H1 (cell line): ENCODE data around the gene APEH. TPM values are rescaled to one million over a fixed set of nuclear protein-coding genes. Genes with fewer than 3 reads are reported as not detected.

Experiments used
- CTCF ChIA-PET: fragments of 300-600 bp; sonication (Branson Sonifier 250); formaldehyde crosslinking; loops from one replicate; lab custom pipeline; 2021; ENCODE audit not compliant: partially characterized antibody; lab: Charles Lee
- POLR2A ChIA-PET: fragments of 300-600 bp; sonication (Branson Sonifier 250); formaldehyde crosslinking; loops from one replicate; lab custom pipeline; 2021; ENCODE audit warnings: inconsistent platforms; ENCODE audit not compliant: partially characterized antibody; lab: Charles Lee
- DNase-seq, 2 experiments: peaks; one replicate each; pipeline versions ENCODE4 v3.0.0 to v3.0.0-alpha.2; 2010 to 2022; ENCODE audit warnings: low spot score in 2 of 2, low read depth in 1 of 2, mixed read lengths in 1 of 2
- FAIRE-seq: peaks from 2 replicates; lab custom pipeline; 2011; peaks lifted over from hg19 to GRCh38; lab: Jason Lieb, UNC
- H2AFZ ChIP-seq: 2 replicates; pipeline ENCODE4 v1.8.1; 2012; ENCODE audit warnings: low read length, inconsistent platforms
- H2AK5ac ChIP-seq: 2 replicates; pipeline ENCODE4 v1.6.1; 2013; ENCODE audit warnings: low read depth, low read length
- H2BK120ac ChIP-seq: replicated peaks from 2 replicates; pipeline ENCODE3; 2013; ENCODE audit warnings: low read depth, low read length, inconsistent platforms
- H2BK12ac ChIP-seq: 2 replicates; pipeline ENCODE4 v1.6.1; 2013; ENCODE audit warnings: low read depth, low read length
- H2BK15ac ChIP-seq: 2 replicates; pipeline ENCODE4 v1.6.1; 2013; ENCODE audit warnings: low read length
- H2BK20ac ChIP-seq: 2 replicates; pipeline ENCODE4 v1.6.1; 2013; ENCODE audit warnings: low read length
- H2BK5ac ChIP-seq: 2 replicates; pipeline ENCODE4 v1.6.1; 2013; ENCODE audit warnings: low read depth, low read length
- H3K14ac ChIP-seq: 2 replicates; pipeline ENCODE4 v1.6.1; 2013; ENCODE audit warnings: inconsistent platforms; ENCODE audit not compliant: insufficient read length
- H3K18ac ChIP-seq: 2 replicates; pipeline ENCODE4 v1.6.1; 2013; ENCODE audit warnings: low read length; ENCODE audit errors: extremely low read depth
- H3K23ac ChIP-seq: 2 replicates; pipeline ENCODE4 v1.6.1; 2013; ENCODE audit warnings: inconsistent platforms; ENCODE audit not compliant: insufficient read length
- H3K23me2 ChIP-seq: 2 replicates; pipeline ENCODE4 v1.6.1; 2013; ENCODE audit warnings: low read depth, low read length
- H3K27ac ChIP-seq: 2 replicates; pipeline ENCODE4 v1.6.1; 2011; ENCODE audit warnings: low read depth, low read length, inconsistent platforms
- H3K27me3 ChIP-seq, 4 experiments: replicated peaks in 1 of 4; 1 replicate in 1 of 4; 2 replicates in 3 of 4; pipeline versions ENCODE4 v1.6.1 to v1.8.1; 2011 to 2013; ENCODE audit warnings: low read length in 3 of 4, mild to moderate bottlenecking in 3 of 4, inconsistent platforms in 2 of 4, mixed read lengths in 2 of 4, moderate library complexity in 1 of 4; ENCODE audit not compliant: control insufficient read depth in 3 of 4, insufficient read depth in 3 of 4; ENCODE audit errors: extremely low read depth in 1 of 4
- H3K36me3 ChIP-seq, 4 experiments: 2 replicates each; pipeline versions ENCODE4 v1.6.1 to v1.8.1; 2011 to 2013; ENCODE audit warnings: mild to moderate bottlenecking in 4 of 4, low read length in 3 of 4, moderate library complexity in 2 of 4, control low read depth in 1 of 4, inconsistent platforms in 1 of 4; ENCODE audit not compliant: insufficient read depth in 4 of 4, control insufficient read depth in 2 of 4
- H3K4ac ChIP-seq: replicated peaks from 2 replicates; pipeline ENCODE3; 2013; ENCODE audit warnings: low read length, low read depth, mixed read lengths, inconsistent platforms; ENCODE audit not compliant: insufficient read length
- H3K4me1 ChIP-seq, 4 experiments: replicated peaks in 1 of 4; 1 replicate in 1 of 4; 2 replicates in 3 of 4; pipeline versions ENCODE4 v1.6.1 to v1.8.1; 2011 to 2013; ENCODE audit warnings: low read length in 3 of 4, inconsistent platforms in 2 of 4, mixed read lengths in 1 of 4; ENCODE audit not compliant: insufficient read depth in 4 of 4, control insufficient read depth in 3 of 4
- H3K4me2 ChIP-seq, 2 experiments: 2 replicates each; pipeline versions ENCODE4 v1.6.1 to v1.8.1; 2011 to 2013; ENCODE audit warnings: low read depth in 2 of 2, low read length in 2 of 2, control low read depth in 1 of 2, inconsistent platforms in 1 of 2, mild to moderate bottlenecking in 1 of 2; ENCODE audit not compliant: insufficient read depth in 1 of 2
- H3K4me3 ChIP-seq, 4 experiments: fragments of 200-600, 300-600 bp in 1 of 4; sonication (generic), shearing (Covaris generic), sonication (Bioruptor Twin) in 1 of 4; 2 replicates each; pipeline versions ENCODE4 v1.5.1 to v1.8.1; 2011 to 2016; ENCODE audit warnings: low read length in 4 of 4, low read depth in 3 of 4, control low read depth in 2 of 4, inconsistent platforms in 2 of 4, mild to moderate bottlenecking in 2 of 4, mixed read lengths in 1 of 4, moderate library complexity in 1 of 4; ENCODE audit not compliant: insufficient read depth in 2 of 4; ENCODE audit errors: extremely low read depth in 1 of 4
- H3K56ac ChIP-seq: replicated peaks from 2 replicates; pipeline ENCODE3; 2013; ENCODE audit warnings: low read depth, mild to moderate bottlenecking, mixed read lengths, low read length, inconsistent platforms; ENCODE audit not compliant: insufficient read length
- H3K79me1 ChIP-seq: 2 replicates; pipeline ENCODE4 v1.6.1; 2013; ENCODE audit warnings: low read depth, low read length, control low read depth
- H3K79me2 ChIP-seq, 2 experiments: 2 replicates each; pipeline versions ENCODE4 v1.6.1 to v1.8.1; 2012 to 2013; ENCODE audit warnings: low read length in 2 of 2, mild to moderate bottlenecking in 2 of 2, inconsistent platforms in 1 of 2; ENCODE audit not compliant: insufficient read depth in 2 of 2, control insufficient read depth in 1 of 2
- H3K9ac ChIP-seq, 4 experiments: replicated peaks in 1 of 4; 1 replicate in 1 of 4; 2 replicates in 3 of 4; pipeline versions ENCODE4 v1.6.1 to v1.8.1; 2011 to 2013; ENCODE audit warnings: low read depth in 3 of 4, low read length in 3 of 4, control low read depth in 2 of 4, mild to moderate bottlenecking in 2 of 4, moderate library complexity in 2 of 4, inconsistent platforms in 1 of 4; ENCODE audit errors: extremely low read depth in 1 of 4
- H3K9me3 ChIP-seq, 2 experiments: 2 replicates each; pipeline versions ENCODE4 v1.6.1 to v1.8.1; 2012 to 2013; ENCODE audit warnings: mild to moderate bottlenecking in 2 of 2, moderate library complexity in 2 of 2, control low read depth in 1 of 2, inconsistent platforms in 1 of 2, low read depth in 1 of 2, low read length in 1 of 2, mixed read lengths in 1 of 2; ENCODE audit not compliant: insufficient read depth in 2 of 2
- H4K20me1 ChIP-seq, 2 experiments: replicated peaks in 1 of 2; 2 replicates each; pipeline versions ENCODE3 to v1.8.1; 2011 to 2013; ENCODE audit warnings: inconsistent platforms in 2 of 2, low read length in 2 of 2, mild to moderate bottlenecking in 1 of 2; ENCODE audit not compliant: insufficient read depth in 2 of 2, control insufficient read depth in 1 of 2
- H4K5ac ChIP-seq: 2 replicates; pipeline ENCODE4 v1.6.1; 2013; ENCODE audit warnings: low read length, low read depth, mixed read lengths, inconsistent platforms; ENCODE audit not compliant: insufficient read length
- H4K8ac ChIP-seq: 2 replicates; pipeline ENCODE4 v1.8.0; 2013; ENCODE audit warnings: mild to moderate bottlenecking, moderate library complexity, low read length, inconsistent platforms; ENCODE audit not compliant: insufficient read depth; ENCODE audit errors: extremely low read depth
- H4K91ac ChIP-seq: replicated peaks from 2 replicates; pipeline ENCODE3; 2013; ENCODE audit warnings: low read length, mixed read lengths, inconsistent platforms; ENCODE audit not compliant: insufficient read length
- CTBP2 ChIP-seq: IDR thresholded peaks from 2 replicates; pipeline ENCODE4 v1.7.0; 2011; ENCODE audit warnings: borderline replicate concordance, mild to moderate bottlenecking, moderate library complexity, mixed read lengths, low read length; ENCODE audit not compliant: insufficient read depth, insufficient read length
- EP300 ChIP-seq, 2 experiments: IDR thresholded peaks; 1 replicate in 1 of 2; 2 replicates in 1 of 2; pipeline ENCODE4 v1.6.1; 2011 to 2012; ENCODE audit warnings: low read depth in 2 of 2, low read length in 2 of 2, mild to moderate bottlenecking in 2 of 2, borderline replicate concordance in 1 of 2, inconsistent platforms in 1 of 2, moderate library complexity in 1 of 2
- EZH2 ChIP-seq: fragments of 200-600 bp; sonication (generic); IDR thresholded peaks from 2 replicates; pipeline ENCODE4 v1.7.1; 2012; ENCODE audit warnings: low read depth, mild to moderate bottlenecking, moderate library complexity, low read length, inconsistent platforms; ENCODE audit not compliant: severe bottlenecking
- FOSL1 ChIP-seq: IDR thresholded peaks from 2 replicates; pipeline ENCODE4 v1.6.1; 2011; ENCODE audit warnings: mild to moderate bottlenecking, low read depth, low read length, moderate library complexity; ENCODE audit not compliant: insufficient read depth
- KDM4A ChIP-seq: IDR thresholded peaks from one replicate; pipeline ENCODE4 v1.7.1; 2012; ENCODE audit warnings: low read depth, mild to moderate bottlenecking, moderate library complexity, low read length, inconsistent platforms; ENCODE audit not compliant: severe bottlenecking
- NRF1 ChIP-seq: IDR thresholded peaks from 2 replicates; pipeline ENCODE4 v1.6.1; 2011; ENCODE audit warnings: mild to moderate bottlenecking, low read depth, low read length, improper control_type of control experiment
- POU5F1 ChIP-seq: IDR thresholded peaks from 2 replicates; pipeline ENCODE4 v1.6.1; 2011; ENCODE audit warnings: low read depth, mild to moderate bottlenecking, low read length, moderate library complexity
- RNF2 ChIP-seq: fragments of 200-900, 300-1000 bp; sonication (generic); IDR thresholded peaks from 2 replicates; pipeline ENCODE4 v1.7.1; 2016; ENCODE audit warnings: borderline replicate concordance, low read depth, mild to moderate bottlenecking, antibody characterized with exemption, low read length; ENCODE audit not compliant: poor library complexity, severe bottlenecking; ENCODE audit errors: missing control alignments
- SIN3A ChIP-seq, 2 experiments: IDR thresholded peaks in 1 of 2; conservative IDR thresholded peaks in 1 of 2; 2 replicates each; pipeline ENCODE4 v1.6.1; 2011 to 2012; ENCODE audit warnings: low read length in 2 of 2, improper control_type of control experiment in 1 of 2, low read depth in 1 of 2, mild to moderate bottlenecking in 1 of 2
- SP2 ChIP-seq: IDR thresholded peaks from 2 replicates; pipeline ENCODE4 v1.6.1; 2012; ENCODE audit warnings: mild to moderate bottlenecking, low read length, inconsistent platforms
- TBP ChIP-seq: IDR thresholded peaks from 2 replicates; pipeline ENCODE4 v1.6.1; 2011; ENCODE audit warnings: low read depth, low read length, improper control_type of control experiment
- WGBS, 2 experiments: shearing (Covaris generic) in 1 of 2; methylation state at CpG; one replicate each; pipeline versions ENCODE4 v1.1.6 to v1.1.7; 2013 to 2015; ENCODE audit warnings: low lambda C conversion rate in 2 of 2, mixed read lengths in 2 of 2, inconsistent platforms in 1 of 2, low coverage in 1 of 2, missing lambda C conversion rate in 1 of 2; ENCODE audit not compliant: insufficient replicate concordance in 2 of 2, insufficient coverage in 1 of 2, insufficient read length in 1 of 2; ENCODE audit errors: extremely low coverage in 1 of 2, missing lambda C conversion rate in 1 of 2; 5-methylcytosine and 5-hydroxymethylcytosine counted together
- polyA plus RNA-seq, 7 experiments: library from polyadenylated mRNA; depleted of rRNA in 3 of 7; stranded (reverse) in 5 of 7; unstranded in 2 of 7; fragments of >200 nt in 5 of 7; fragments of 200-250 nt in 2 of 7; gene quantifications; 1 replicate in 5 of 7; 2 replicates in 1 of 7; 4 replicates in 1 of 7; pipeline versions ENCODE4 v1.2.1 to v1.2.3, GENCODE V29; 2011 to 2013; ENCODE audit warnings: missing spikeins in 2 of 7, mixed read lengths in 2 of 7
- total RNA-seq: library from RNA; stranded (reverse); fragmentation: NEBNext Ultra II Directional; extraction: Animal tissue kit (Norgen Biotek cat#: 25700); gene quantifications from 2 replicates; pipeline ENCODE4 v1.2.1, GENCODE V29; 2021

The APEH gene
- total and polyA plus RNA-seq, 2 of the 8 experiments (the other 6 are each of a cell fraction or from before 2014, with no cell fraction given) = 222 to 260 TPM

GRCh38 chr3:49703443-49703927 lies 29.3 kb downstream of the APEH start:
- DNase-seq (peak in 1 of 2 experiments; percentile 76), FAIRE-seq (no peak)
- Histone ChIP-seq H3K18ac (no peak overlapping the region), H3K23ac (no peak overlapping the region), H2BK5ac (no peak overlapping the region), H3K4me2 (no peak overlapping the region), H2AK5ac (no peak overlapping the region), H3K79me1 (no peaks in the 10 kb centered on the region), H2BK120ac (no peak overlapping the region), H4K91ac (no peak overlapping the region), H3K79me2 (no peaks in the 10 kb centered on the region), H2AFZ (no peak overlapping the region), H2BK20ac (no peak overlapping the region), H2BK12ac (peak overlapping the region; percentile 50; the same call in 1 of the 2 replicates), H3K9ac (no peak overlapping the region), H3K14ac (no peak overlapping the region), H3K9me3 (no peaks in the 10 kb centered on the region), H3K4ac (no peak overlapping the region), H3K4me3 (no peak overlapping the region), H3K56ac (no peak overlapping the region), H3K23me2 (no peaks in the 10 kb centered on the region), H3K4me1 (peaks cover 0 to 9% (median 5%) of the 10 kb centered on the region in 4 experiments; a peak in 5 of 7 replicates), H2BK15ac (no peak overlapping the region), H3K36me3 (peaks cover 4 to 5% (median 5%) of the 10 kb centered on the region in 4 experiments; a peak in 5 of 8 replicates), H3K27ac (no peak overlapping the region), H4K5ac (no peak overlapping the region), H3K27me3 (no peaks in the 10 kb centered on the region), H4K8ac (no peak overlapping the region), H4K20me1 (peaks cover 0 to 15% of the 10 kb centered on the region in 2 experiments)
- 82% methylated on average over 14 of the region's 14 CpGs; no CpG with 5 or more reads in 1 of the 2 experiments for WGBS, 2 experiments
- ChIA-PET POLR2A (interaction anchor here (1.1 to 5.7 kb wide), 5 partner anchors 9 to 51 kb away, joined by 3 to 57 read pairs (median 3); partner anchors contain the start of gene AMIGO3), CTCF (interaction anchor here (0.6 to 9.7 kb wide), 17 partner anchors 9 to 203 kb away, joined by 3 to 127 read pairs (median 3); partner anchors contain the start of genes AMIGO3 and GMPPB)
- no peak for TF ChIP-seq EP300 (IDR thresholded peaks at IDR 0.05; ENCODE audit: borderline replicate concordance in 1 of 2, low read depth in 2 of 2, low read length in 2 of 2)
- no peak for TF ChIP-seq EZH2
- no peak for TF ChIP-seq RNF2
- no peak for TF ChIP-seq POU5F1
- no peak for TF ChIP-seq FOSL1
- no peak for TF ChIP-seq SP2
- TF ChIP-seq KDM4A = no peak
- TF ChIP-seq NRF1 = no peak
- TF ChIP-seq TBP = no peak
- 0 out of 4 replicates have a peak, but pooled peaks of 1 of the 2 experiments have one; percentile 18 for TF ChIP-seq SIN3A (conservative IDR thresholded peaks at IDR 0.05 in 1 of 2, IDR thresholded peaks at IDR 0.05 in 1 of 2; ENCODE audit: low read depth in 1 of 2, low read length in 2 of 2)
- TF ChIP-seq CTBP2 = no peak
